K562 (cell line): ENCODE results near the gene PTPRT. TPM values are rescaled to one million over a fixed set of nuclear protein-coding genes. Genes with fewer than 3 reads are reported as not detected.

Experiments used
- ATAC-seq: fragments of 200-7000 bp; cut with Tn5 transposase; 3 replicates; pipeline ENCODE4 v1.9.1; 2020; ENCODE audit warnings: moderate library complexity
- BruUV-seq: library from RNA; stranded (reverse); fragments of 400-500 nt; replicated peaks from 2 replicates; lab custom pipeline; 2021; lab: Mats Ljungman, UMichigan
- CTCF ChIA-PET: fragments of 300-600 bp; formaldehyde crosslinking; extraction: SDS; loops from one replicate; lab custom pipeline; 2021; ENCODE audit warnings: low intra/inter-chr PET ratio; lab: Yijun Ruan, JAX
- POLR2A ChIA-PET: fragments of 300-600, 350-650 bp; sonication (Branson Sonifier 250); formaldehyde crosslinking; extraction: SDS; loops from one replicate; lab custom pipeline; 2021; ENCODE audit warnings: antibody characterized with exemption, inconsistent platforms; lab: Yijun Ruan, JAX
- DNase-seq, 4 experiments: peaks; one replicate each; pipeline versions ENCODE4 v3.0.0 to v3.0.0-alpha.2; 2011 to 2018; ENCODE audit warnings: low spot score in 3 of 4, mixed read lengths in 3 of 4; ENCODE audit errors: extremely low read depth in 1 of 4
- FAIRE-seq: peaks from 2 replicates; lab custom pipeline; 2011; peaks lifted over from hg19 to GRCh38; lab: Jason Lieb, UNC
- H2AFZ ChIP-seq: 2 replicates; pipeline ENCODE4 v1.6.0; 2011; ENCODE audit warnings: low read depth, low read length, control low read depth, inconsistent platforms
- H3K27ac ChIP-seq: fragments of 200-600 bp; 3 replicates; pipeline ENCODE4 v1.8.0; 2011; ENCODE audit warnings: low read depth, mild to moderate bottlenecking, control low read depth, inconsistent platforms, low read length, moderate library complexity, mixed read lengths; ENCODE audit errors: extremely low read depth
- H3K27me3 ChIP-seq, 2 experiments: fragments of 300-600 bp in 1 of 2; 2 replicates in 1 of 2; 3 replicates in 1 of 2; pipeline versions ENCODE4 v1.6.0 to v1.8.0; 2011; ENCODE audit warnings: inconsistent platforms in 2 of 2, low read length in 2 of 2, mild to moderate bottlenecking in 1 of 2, mixed read lengths in 1 of 2, moderate library complexity in 1 of 2; ENCODE audit not compliant: control insufficient read depth in 2 of 2, insufficient read depth in 2 of 2
- H3K36me3 ChIP-seq: fragments of 300-600 bp; 3 replicates; pipeline ENCODE4 v1.8.0; 2011; ENCODE audit warnings: mild to moderate bottlenecking, low read length, inconsistent platforms; ENCODE audit not compliant: control insufficient read depth, insufficient read depth
- H3K4me1 ChIP-seq, 2 experiments: fragments of 200-600 bp in 1 of 2; replicated peaks in 1 of 2; 2 replicates in 1 of 2; 3 replicates in 1 of 2; pipeline versions ENCODE4 v1.5.1 to v1.8.0; 2011; ENCODE audit warnings: inconsistent platforms in 2 of 2, low read length in 2 of 2, mild to moderate bottlenecking in 1 of 2, mixed read lengths in 1 of 2, moderate library complexity in 1 of 2; ENCODE audit not compliant: control insufficient read depth in 2 of 2, insufficient read depth in 2 of 2
- H3K4me2 ChIP-seq: 2 replicates; pipeline ENCODE4 v1.6.1; 2011; ENCODE audit warnings: low read length, control low read depth, inconsistent platforms, mixed read lengths; ENCODE audit not compliant: insufficient read depth
- H3K4me3 ChIP-seq: fragments of 200-600 bp; sonication (generic), shearing (Covaris generic); 2 replicates; pipeline ENCODE4 v1.5.1; 2016; ENCODE audit warnings: control low read depth, inconsistent platforms
- H3K79me2 ChIP-seq: fragments of 200-600 bp; 3 replicates; pipeline ENCODE4 v1.8.0; 2011; ENCODE audit warnings: low read length, inconsistent platforms; ENCODE audit not compliant: control insufficient read depth, insufficient read depth
- H3K9ac ChIP-seq, 2 experiments: 2 replicates each; pipeline versions ENCODE4 v1.6.0 to v1.6.1; 2011; ENCODE audit warnings: low read depth in 2 of 2, low read length in 2 of 2, control low read depth in 1 of 2, inconsistent platforms in 1 of 2, mild to moderate bottlenecking in 1 of 2, mixed read lengths in 1 of 2; ENCODE audit not compliant: insufficient read depth in 1 of 2
- H3K9me1 ChIP-seq: one replicate; pipeline ENCODE4 v1.6.0; 2011; ENCODE audit warnings: inconsistent platforms, mild to moderate bottlenecking, low read length, moderate library complexity; ENCODE audit not compliant: control insufficient read depth, insufficient read depth
- H3K9me3 ChIP-seq: replicated peaks from 2 replicates; pipeline ENCODE4 v1.5.1; 2011; ENCODE audit warnings: low read depth, low read length, inconsistent platforms; ENCODE audit not compliant: control insufficient read depth, insufficient read depth
- H4K20me1 ChIP-seq: replicated peaks from 2 replicates; pipeline ENCODE4 v1.6.1; 2011; ENCODE audit warnings: low read length, inconsistent platforms, mixed read lengths; ENCODE audit not compliant: control insufficient read depth, insufficient read depth
- CEBPB ChIP-seq: fragments of 450-650 bp; IDR thresholded peaks from 2 replicates; pipeline ENCODE4 v1.6.1; 2016; ENCODE audit warnings: missing genetic modification characterization, missing compliant biosample characterization
- ETV6 ChIP-seq, 3 experiments: fragments of 150-350 bp in 1 of 3; sonication (generic) in 1 of 3; formaldehyde crosslinking in 1 of 3; IDR thresholded peaks; 2 replicates each; pipeline versions ENCODE4 v1.6.1 to v1.8.0; 2014 to 2022; ENCODE audit warnings: borderline replicate concordance in 2 of 3, low read depth in 2 of 3, antibody characterized with exemption in 1 of 3, low read length in 1 of 3, mild to moderate bottlenecking in 1 of 3, missing genetic modification reagents in 1 of 3
- HNRNPL ChIP-seq: fragments of 200-400 bp; formaldehyde crosslinking; IDR thresholded peaks from 2 replicates; pipeline ENCODE4 v1.6.1; 2017; ENCODE audit warnings: low read depth, mild to moderate bottlenecking, low read length
- HNRNPUL1 ChIP-seq: fragments of 200-400 bp; formaldehyde crosslinking; IDR thresholded peaks from 2 replicates; pipeline ENCODE4 v1.6.1; 2017; ENCODE audit warnings: low read length
- TAL1 ChIP-seq: fragments of 450-650 bp; IDR thresholded peaks from 2 replicates; pipeline ENCODE4 v1.6.1; 2016; ENCODE audit warnings: mild to moderate bottlenecking
- VEZF1 ChIP-seq: fragments of 200-800 bp; sonication (Bioruptor generic); IDR thresholded peaks from 2 replicates; pipeline ENCODE4 v1.6.1; 2017; ENCODE audit warnings: missing genetic modification characterization, missing compliant biosample characterization
- ZNF512 ChIP-seq: IDR thresholded peaks from 2 replicates; pipeline ENCODE4 v1.6.1; 2016; ENCODE audit warnings: missing genetic modification characterization, missing compliant biosample characterization
- WGBS: fragments of 100-300 bp; shearing (Covaris generic); methylation state at CpG from one replicate; pipeline ENCODE4 v1.1.6; 2016; ENCODE audit warnings: low coverage, mixed read lengths; ENCODE audit not compliant: insufficient coverage; ENCODE audit errors: missing lambda C conversion rate; 5-methylcytosine and 5-hydroxymethylcytosine counted together
- in situ Hi-C: fragments of 300-500 bp; cut with MboI; formaldehyde crosslinking; loops from 4 replicates; pipeline ENCODE4 v1.15.0; 2018; ENCODE audit warnings: inconsistent platforms, mixed read lengths
- intact Hi-C: fragments of 100-400 bp; cut with micrococcal nuclease; formaldehyde crosslinking; loops from 2 replicates; pipeline ENCODE4 v1.14.2; 2022
- polyA plus RNA-seq, 8 experiments: library from polyadenylated mRNA; depleted of rRNA in 4 of 8; stranded (reverse) in 5 of 8; unstranded in 3 of 8; fragments of >200 nt; fragmentation: Nextera tagmentation in 2 of 8; fragmentation: Illumina TruSeq in 1 of 8; extraction: Ambion mirVana in 2 of 8; extraction: Trizol in 1 of 8; gene quantifications; 2 replicates each; pipeline versions ENCODE4 v1.2.1 to v1.2.3, GENCODE V29; 2011 to 2014; ENCODE audit warnings: inconsistent platforms in 1 of 8, missing spikeins in 1 of 8
- total RNA-seq, 7 experiments: library from RNA; depleted of rRNA in 6 of 7; stranded (reverse); fragments of >200 nt in 6 of 7; fragmentation: Illumina TruSeq in 2 of 7; extraction: Trizol in 2 of 7; gene quantifications; 2 replicates each; pipeline versions ENCODE4 v1.2.1 to v1.2.3, GENCODE V29; 2011 to 2021; ENCODE audit warnings: low replicate concordance in 1 of 7

PTPRT gene
- total and polyA plus RNA-seq, 9 of the 15 experiments (the other 6 are each of a cell fraction or from before 2014, with no cell fraction given) = not detected

- Histone ChIP-seq H3K4me1 (no peaks in the 10 kb centered on the region), H3K9me1 (no peaks in the 10 kb centered on the region), H4K20me1 (no peaks in the 10 kb centered on the region), H3K27ac (no peak overlapping the region), H3K9ac (no peak overlapping the region), H3K27me3 (0 out of 5 replicates have a peak, but pooled peaks cover 0 to 6% of the 10 kb centered on the region in 2 experiments), H3K9me3 (no peaks in the 10 kb centered on the region), H2AFZ (no peak overlapping the region), H3K36me3 (no peaks in the 10 kb centered on the region), H3K4me3 (no peak overlapping the region), H3K4me2 (no peak overlapping the region), H3K79me2 (no peaks in the 10 kb centered on the region)
- no TSS peak for BruUV-seq
- intact Hi-C loops (no loop called here), in situ Hi-C loops (no loop called here)
- DNase-seq = no peak
- FAIRE-seq = no peak
- ChIA-PET POLR2A (no interaction called here), CTCF (no interaction called here)
- 0% methylated on average over 3 of the region's 3 CpGs for WGBS
- no peak for TF ChIP-seq HNRNPL
- TF ChIP-seq ETV6 (IDR thresholded peaks at IDR 0.05; ENCODE audit: borderline replicate concordance in 1 of 2, low read depth in 2 of 2, low read length in 1 of 2) = no peak
- TF ChIP-seq ETV6 (CRISPR knock-in tag; IDR thresholded peaks at IDR 0.05; ENCODE audit: borderline replicate concordance) = no peak
- no peak for TF ChIP-seq ZNF512 (tag)
- no peak for TF ChIP-seq VEZF1
- TF ChIP-seq HNRNPUL1 = no peak
- no peak for TF ChIP-seq TAL1
- peak; percentile 30; the same call in 1 of the 2 replicates for TF ChIP-seq CEBPB (tag)
- ATAC-seq = no peak
Observed at GRCh38 chr20:42907730-42908129, 282.0 kb downstream of the PTPRT start.
